AG04450 (cell line): ENCODE results near the gene CDC42. TPM values are rescaled to one million over a fixed set of nuclear protein-coding genes. Genes with fewer than 3 reads are reported as not detected.

ENCODE experiments used
- CTCF ChIA-PET: fragments of 300-600, 350-600 bp; formaldehyde crosslinking; extraction: SDS; loops from one replicate; lab custom pipeline; 2022; ENCODE audit warnings: antibody characterized with exemption, inconsistent platforms; lab: Charles Lee
- POLR2A ChIA-PET: fragments of 350-600 bp; formaldehyde crosslinking; extraction: SDS; loops from one replicate; lab custom pipeline; 2021; ENCODE audit warnings: antibody characterized with exemption, inconsistent platforms; lab: Yijun Ruan, JAX
- DNase-seq: peaks from one replicate; pipeline ENCODE4 v3.0.0-alpha.2; 2011; ENCODE audit warnings: low read depth, low spot score
- H3K27ac ChIP-seq: one replicate; pipeline ENCODE4 v1.5.1; 2012; ENCODE audit warnings: low read depth, low read length, control low read depth
- H3K27me3 ChIP-seq: one replicate; pipeline ENCODE4 v1.6.0; 2012; ENCODE audit warnings: low read length; ENCODE audit not compliant: control insufficient read depth, insufficient read depth
- H3K4me3 ChIP-seq: 2 replicates; pipeline ENCODE4 v1.5.1; 2011; ENCODE audit warnings: mild to moderate bottlenecking, low read depth, low read length, control low read depth
- H3K9me3 ChIP-seq: 2 replicates; pipeline ENCODE4 v1.5.1; 2012; ENCODE audit warnings: low read length; ENCODE audit not compliant: control insufficient read depth, insufficient read depth
- CTCF ChIP-seq: IDR thresholded peaks from 2 replicates; pipeline ENCODE4 v1.5.1; 2011; ENCODE audit warnings: low read depth, low read length, control low read depth, inconsistent platforms
- polyA plus RNA-seq: library from polyadenylated mRNA; depleted of rRNA; stranded (reverse); fragments of >200 nt; gene quantifications from 2 replicates; pipeline ENCODE4 v1.2.3, GENCODE V29; 2011

Gene CDC42
- polyA plus RNA-seq, 1 experiment: 400 TPM

- no peak for DNase-seq
- Histone ChIP-seq H3K27ac (no peak overlapping the region), H3K9me3 (no peaks in the 10 kb centered on the region; the same call in 1 of the 2 replicates), H3K4me3 (no peak overlapping the region), H3K27me3 (peaks cover 2% of the 10 kb centered on the region)
- ChIA-PET POLR2A (interaction anchor here (1.0 kb wide), 1 partner anchor 20 kb away, joined by 3 read pairs; no protein-coding TSS in a partner anchor), CTCF (interaction anchor here (0.7 to 2.1 kb wide), 6 partner anchors 9 to 522 kb away, joined by 3 to 15 read pairs (median 4); no protein-coding TSS in a partner anchor)
- TF ChIP-seq CTCF: peak; percentile 61
Observed at GRCh38 chr1:22131875-22132486, 79.5 kb downstream of the CDC42 start.

GRCh38 chr1:22132517-22133235 lies 80.2 kb downstream of the CDC42 start:
- no peak overlapping the region for H3K4me3 ChIP-seq
- peaks cover 3% of the 10 kb centered on the region for H3K27me3 ChIP-seq
- H3K9me3 ChIP-seq: no peaks in the 10 kb centered on the region; the same call in 1 of the 2 replicates
- DNase-seq: no peak
- ChIA-PET POLR2A (interaction anchor here (1.0 kb wide), 1 partner anchor 21 kb away, joined by 3 read pairs; no protein-coding TSS in a partner anchor), CTCF (interaction anchor here (1.0 to 2.1 kb wide), 6 partner anchors 9 to 284 kb away, joined by 3 to 15 read pairs (median 4); no protein-coding TSS in a partner anchor)
- H3K27ac ChIP-seq: no peak overlapping the region
- TF ChIP-seq CTCF: no peak

- H3K27ac ChIP-seq: no peak overlapping the region
- POLR2A ChIA-PET: no interaction called here
- CTCF ChIA-PET: interaction anchor here (1.1 to 2.1 kb wide), 2 partner anchors 25 to 283 kb away, joined by 3 to 15 read pairs; no protein-coding TSS in a partner anchor
- no peak for TF ChIP-seq CTCF
- peaks cover 6% of the 10 kb centered on the region for H3K27me3 ChIP-seq
- no peak overlapping the region for H3K4me3 ChIP-seq
- DNase-seq: no peak
- no peaks in the 10 kb centered on the region; the same call in 1 of the 2 replicates for H3K9me3 ChIP-seq
Observed at GRCh38 chr1:22133247-22133930, 80.9 kb downstream of the CDC42 start.

GRCh38 chr1:22133931-22134324 lies 81.4 kb downstream of the CDC42 start:
- POLR2A ChIA-PET: no interaction called here
- H3K4me3 ChIP-seq: no peak overlapping the region
- DNase-seq: no peak
- no peaks in the 10 kb centered on the region; the same call in 1 of the 2 replicates for H3K9me3 ChIP-seq
- TF ChIP-seq CTCF: no peak
- H3K27ac ChIP-seq: no peak overlapping the region
- CTCF ChIA-PET: no interaction called here
- H3K27me3 ChIP-seq: peaks cover 10% of the 10 kb centered on the region
